Pulmonary artery endothelial cell (primary cell): ENCODE results near the gene EMP2. TPM values are rescaled to one million over a fixed set of nuclear protein-coding genes. Genes with fewer than 3 reads are reported as not detected.

Experiments used
- DNase-seq: peaks from one replicate; pipeline ENCODE4 v3.0.0-alpha.2; 2011; ENCODE audit warnings: low read depth, low spot score
- total RNA-seq: library from RNA; depleted of rRNA; stranded (reverse); fragments of >200 nt; gene quantifications from 2 replicates; pipeline ENCODE4 v1.2.3, GENCODE V29; 2014

The EMP2 gene
- total RNA-seq, 1 donor from 2014 or later: 19.8 TPM

DNA sequence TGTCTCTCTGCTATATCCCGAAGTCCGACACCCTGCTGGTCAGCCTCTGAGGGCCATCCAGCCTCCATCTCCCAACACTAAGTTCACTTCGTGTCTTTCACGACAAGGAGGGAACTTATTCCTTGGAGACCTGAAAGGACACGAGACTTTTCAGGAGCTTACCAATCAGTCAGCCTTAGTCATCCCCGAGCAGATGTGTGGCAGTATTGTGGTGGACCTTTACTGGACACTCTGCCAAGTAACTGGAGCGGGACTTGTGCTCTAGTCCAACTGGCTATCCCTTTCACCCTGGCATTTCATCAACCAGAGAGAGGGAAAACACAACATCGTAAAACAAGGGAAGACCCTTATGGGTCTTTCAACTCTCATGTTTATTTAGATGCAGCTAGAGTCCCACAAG lies 87.1 kb downstream of the EMP2 start:
- DNase-seq: no peak

DNA sequence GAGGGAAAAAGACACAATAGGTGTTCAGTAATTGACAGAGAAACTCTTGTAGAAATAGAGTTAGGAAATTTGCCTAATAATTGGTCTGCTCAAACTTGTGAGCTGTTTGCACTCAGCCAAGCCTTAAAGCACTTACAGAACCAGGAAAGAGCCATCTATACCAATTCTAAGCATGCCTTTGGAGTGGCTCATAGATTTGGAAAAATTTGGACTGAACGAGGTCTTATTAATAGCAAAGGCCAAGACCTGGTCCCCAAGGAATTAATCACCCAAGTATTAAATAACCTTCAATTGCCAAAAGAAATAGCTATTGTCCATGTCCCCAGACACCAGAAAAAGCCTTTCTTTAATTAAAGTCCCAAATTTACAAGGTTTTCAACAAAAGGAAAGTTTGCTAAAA lies 90.3 kb downstream of the EMP2 start:
- no peak for DNase-seq

DNA sequence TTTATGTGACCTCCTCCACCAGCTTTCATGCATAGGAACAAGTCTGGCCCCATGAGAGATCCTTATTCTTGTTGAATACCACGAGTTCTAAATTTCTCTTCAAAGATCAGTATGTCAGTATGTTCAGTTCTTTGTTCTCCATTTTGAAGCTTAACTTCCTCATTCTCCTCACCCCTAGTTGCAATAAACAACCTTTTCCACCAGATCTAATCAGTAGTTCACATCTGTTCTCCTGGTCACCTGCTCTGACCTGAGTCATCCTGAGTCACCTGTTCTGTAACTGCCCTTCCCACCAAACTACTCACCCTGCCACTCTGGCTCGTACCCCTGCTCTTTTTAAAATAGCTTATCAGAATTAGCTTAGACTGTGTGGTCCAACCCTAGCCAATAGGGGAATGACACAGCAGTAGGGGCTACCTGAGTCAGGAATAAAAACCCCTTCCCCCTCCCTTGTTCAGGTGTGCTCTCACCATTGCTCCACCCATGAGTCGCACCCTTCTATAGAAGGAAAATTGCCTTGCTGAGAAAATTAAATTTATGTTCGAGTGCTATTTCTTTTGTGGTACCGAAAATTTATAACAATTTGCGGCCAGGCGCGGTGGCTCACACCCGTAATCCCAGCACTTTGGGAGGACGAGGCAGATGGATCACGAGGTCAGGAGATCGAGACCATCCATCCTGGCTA lies 94.6 kb downstream of the EMP2 start:
- no peak for DNase-seq

DNA sequence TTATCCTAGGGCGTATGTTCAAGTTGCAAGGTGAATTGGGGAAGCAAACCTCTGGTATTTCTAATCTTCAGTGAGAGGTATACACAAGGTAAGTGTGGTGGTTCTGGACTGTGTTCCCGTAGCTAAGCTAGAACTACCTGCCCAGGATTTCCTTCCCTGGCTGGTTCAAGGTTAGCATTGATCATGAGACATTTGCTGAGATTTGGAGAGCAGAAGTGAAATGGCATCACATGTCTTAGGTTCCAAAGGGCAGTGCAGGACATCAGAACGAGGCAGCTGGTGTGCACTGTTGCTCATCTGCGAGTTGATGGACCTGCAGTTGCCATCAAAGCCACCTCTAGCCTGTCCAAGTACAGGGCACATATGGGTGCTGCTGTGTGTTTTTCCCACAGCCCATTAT lies 95.2 kb downstream of the EMP2 start:
- DNase-seq: no peak

DNA sequence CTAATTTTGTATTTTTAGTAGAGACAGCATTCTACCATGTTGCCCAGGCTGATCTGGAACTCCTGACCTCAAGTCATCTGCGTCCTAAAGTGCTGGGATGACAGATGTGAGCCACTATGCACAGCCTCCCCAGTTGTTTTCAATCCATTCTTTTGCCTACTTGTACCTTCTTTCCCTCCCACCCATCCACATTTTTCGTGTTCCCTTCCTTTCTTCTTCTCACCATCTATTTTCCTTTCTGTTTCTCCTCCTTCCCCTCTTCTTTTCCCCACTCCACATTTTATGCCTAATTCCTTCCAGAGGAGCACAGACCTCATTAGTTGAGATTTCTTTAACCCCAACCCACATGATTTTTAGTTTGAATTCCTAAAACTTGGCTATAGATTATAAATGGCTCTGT lies 100.2 kb downstream of the EMP2 start:
- DNase-seq: no peak

Other genes with a start within 250 kb of the EMP2 start
- 6.1 and 8.1 TPM in 2 replicates for gene ATF7IP2, start 194.5 kb downstream of the EMP2 start, total RNA-seq
- gene TEKT5, start 114.3 kb upstream of the EMP2 start, total RNA-seq: not detected in 2 replicates
- 27.4 and 27.6 TPM in 2 replicates for gene NUBP1, start 163.2 kb upstream of the EMP2 start, total RNA-seq
- not detected in 2 replicates for gene TVP23A, start 238.2 kb upstream of the EMP2 start, total RNA-seq